Lower leg skin (tissue), 4 donors: ENCODE results near the gene SH2D4B. TPM values are rescaled to one million over a fixed set of nuclear protein-coding genes. Genes with fewer than 3 reads are reported as not detected.

Experiments used
- DNase-seq, 2 donors: peaks; one replicate each; pipeline ENCODE4 v3.0.0-alpha.2; 2019; ENCODE audit warnings: low spot score in 2 of 2
- H3K4me3 ChIP-seq: fragments of 200-600 bp; sonication (generic); 2 replicates; pipeline ENCODE4 v1.5.1; 2017; ENCODE audit warnings: mild to moderate bottlenecking, low read depth; ENCODE audit not compliant: poor library complexity, severe bottlenecking
- POLR2A ChIP-seq, 2 donors: fragments of 450-650 bp; IDR thresholded peaks; one replicate each; pipeline ENCODE4 v1.6.1; 2016 to 2017; ENCODE audit warnings: antibody characterized with exemption in 2 of 2, mild to moderate bottlenecking in 1 of 2, moderate library complexity in 1 of 2
- WGBS, 2 donors: methylation state at CpG; one replicate each; pipeline ENCODE4 v1.1.5; 2018; 5-methylcytosine and 5-hydroxymethylcytosine counted together
- intact Hi-C: fragments of 100-400 bp; cut with DNase I; formaldehyde crosslinking; loops from one replicate; pipeline ENCODE4 v1.15.0; 2023; ENCODE audit warnings: low total_unique reads
- total RNA-seq, 4 donors: library from RNA; depleted of rRNA; stranded (reverse); fragments of >200 nt; gene quantifications; one replicate each; pipeline ENCODE4 v1.1.0, GENCODE V29; 2016
- TF ChIP-seq, protein P1 (sequence below), 3 donors: fragments of 450-650 bp; IDR thresholded peaks; one replicate each; pipeline ENCODE4 v1.5.1; 2016; ENCODE audit warnings: antibody characterized with exemption in 3 of 3, mild to moderate bottlenecking in 3 of 3, moderate library complexity in 2 of 3

SH2D4B gene
- total RNA-seq, 4 donors from 2014 or later, result 0.13 TPM; not detected in 3

GRCh38 chr10:80582286-80582960 is 44.7 kb downstream of the SH2D4B start:
- DNase-seq, result no peak
- 61 to 67% methylated on average over 3 of the region's 3 CpGs for WGBS, 2 donors
- TF ChIP-seq, protein P1, sequence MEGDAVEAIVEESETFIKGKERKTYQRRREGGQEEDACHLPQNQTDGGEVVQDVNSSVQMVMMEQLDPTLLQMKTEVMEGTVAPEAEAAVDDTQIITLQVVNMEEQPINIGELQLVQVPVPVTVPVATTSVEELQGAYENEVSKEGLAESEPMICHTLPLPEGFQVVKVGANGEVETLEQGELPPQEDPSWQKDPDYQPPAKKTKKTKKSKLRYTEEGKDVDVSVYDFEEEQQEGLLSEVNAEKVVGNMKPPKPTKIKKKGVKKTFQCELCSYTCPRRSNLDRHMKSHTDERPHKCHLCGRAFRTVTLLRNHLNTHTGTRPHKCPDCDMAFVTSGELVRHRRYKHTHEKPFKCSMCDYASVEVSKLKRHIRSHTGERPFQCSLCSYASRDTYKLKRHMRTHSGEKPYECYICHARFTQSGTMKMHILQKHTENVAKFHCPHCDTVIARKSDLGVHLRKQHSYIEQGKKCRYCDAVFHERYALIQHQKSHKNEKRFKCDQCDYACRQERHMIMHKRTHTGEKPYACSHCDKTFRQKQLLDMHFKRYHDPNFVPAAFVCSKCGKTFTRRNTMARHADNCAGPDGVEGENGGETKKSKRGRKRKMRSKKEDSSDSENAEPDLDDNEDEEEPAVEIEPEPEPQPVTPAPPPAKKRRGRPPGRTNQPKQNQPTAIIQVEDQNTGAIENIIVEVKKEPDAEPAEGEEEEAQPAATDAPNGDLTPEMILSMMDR (IDR thresholded peaks at IDR 0.05), result no peak
- TF ChIP-seq POLR2A (IDR thresholded peaks at IDR 0.05), result no peak
- intact Hi-C loops, result no loop called here
- H3K4me3 ChIP-seq, result no peak overlapping the region

GRCh38 chr10:80583685-80584084 is 46.0 kb downstream of the SH2D4B start:
- no peak for DNase-seq
- H3K4me3 ChIP-seq, result no peak overlapping the region
- intact Hi-C loops, result no loop called here
- WGBS, 2 donors, result 79 to 85% methylated on average over 1 of the region's 1 CpG
- TF ChIP-seq, protein P1 (IDR thresholded peaks at IDR 0.05), result no peak

- no peak overlapping the region for H3K4me3 ChIP-seq
- TF ChIP-seq, protein P1 (IDR thresholded peaks at IDR 0.05), result no peak
- TF ChIP-seq POLR2A (IDR thresholded peaks at IDR 0.05), result no peak
- 92 to 95% methylated on average over 11 to 15 of the region's 23 CpGs for WGBS, 2 donors
- intact Hi-C loops, result no loop called here
- no peak for DNase-seq
Observed at GRCh38 chr10:80585812-80586211, 48.1 kb downstream of the SH2D4B start.

GRCh38 chr10:80588546-80588945 is 50.8 kb downstream of the SH2D4B start:
- TF ChIP-seq, protein P1 (IDR thresholded peaks at IDR 0.05), result no peak
- TF ChIP-seq POLR2A (IDR thresholded peaks at IDR 0.05), result no peak
- no peak overlapping the region for H3K4me3 ChIP-seq
- WGBS, 2 donors, result 79 to 81% methylated on average over 10 of the region's 10 CpGs
- intact Hi-C loops, result no loop called here
- peak in 1 of 2 donors; percentile 58 for DNase-seq

DNA sequence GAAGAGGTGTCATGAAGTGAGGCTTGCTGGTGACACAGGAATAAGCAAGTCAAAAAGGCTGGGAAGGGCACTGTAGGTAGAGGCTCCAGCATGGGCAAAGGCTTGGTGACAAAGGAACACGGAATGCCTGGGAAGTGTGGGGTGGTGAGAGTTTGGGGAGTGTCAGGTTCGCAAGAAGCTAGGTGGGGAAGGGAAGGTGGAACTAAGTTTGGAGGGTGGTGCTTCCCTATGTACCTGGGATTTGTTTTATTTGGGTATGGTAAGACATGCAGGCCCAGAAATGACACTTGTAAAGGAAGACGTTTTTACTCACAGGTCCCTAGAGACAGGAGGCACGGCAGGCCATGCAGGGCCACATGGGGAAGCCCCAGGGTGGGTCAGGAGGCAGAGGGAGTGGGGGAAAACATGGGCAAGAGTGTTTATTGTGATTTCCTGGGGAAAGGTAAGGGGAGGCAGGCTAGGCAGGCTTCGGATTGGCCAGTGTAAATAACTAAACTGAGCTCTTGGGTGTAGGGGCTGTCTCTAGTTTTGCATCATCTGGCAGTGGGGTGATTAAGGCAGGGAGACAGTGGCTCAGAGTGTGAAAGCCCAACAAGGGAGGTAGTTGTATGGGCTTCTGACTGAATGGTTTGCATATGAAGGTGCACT is 52.1 kb downstream of the SH2D4B start:
- no peak for TF ChIP-seq POLR2A (IDR thresholded peaks at IDR 0.05)
- TF ChIP-seq, protein P1 (IDR thresholded peaks at IDR 0.05), result no peak
- peak in 1 of 2 donors; percentile 31 for DNase-seq
- WGBS, 2 donors, result 79 to 82% methylated on average over 5 of the region's 5 CpGs
- intact Hi-C loops, result no loop called here
- no peak overlapping the region for H3K4me3 ChIP-seq
